Type B pancreatic cell (in vitro differentiated cells): ENCODE results near the gene SYNGAP1. TPM values are rescaled to one million over a fixed set of nuclear protein-coding genes. Genes with fewer than 3 reads are reported as not detected.
"Not testable (repeated sequence)": the region's sequence is repeated elsewhere in the genome, so short reads cannot be mapped to it uniquely, and the experiment has no call there.

Source experiments
- DNase-seq: peaks from one replicate; pipeline ENCODE4 v3.0.0; 2021; ENCODE audit warnings: mixed read lengths; ENCODE audit not compliant: unreplicated experiment; ENCODE audit errors: extremely low spot score
- H3K27ac Mint-ChIP-seq: 2 replicates; pipeline ENCODE4 v1.8.0; 2021; ENCODE audit warnings: mild to moderate bottlenecking, mixed read lengths
- H3K27me3 Mint-ChIP-seq: 2 replicates; pipeline ENCODE4 v1.8.0; 2021; ENCODE audit warnings: mixed read lengths
- H3K36me3 Mint-ChIP-seq: 2 replicates; pipeline ENCODE4 v1.8.0; 2021; ENCODE audit warnings: mixed read lengths
- H3K4me1 Mint-ChIP-seq: one replicate; pipeline ENCODE4 v1.8.0; 2021; ENCODE audit warnings: mixed read lengths; ENCODE audit not compliant: unreplicated experiment
- H3K4me3 Mint-ChIP-seq: 2 replicates; pipeline ENCODE4 v1.8.0; 2021; ENCODE audit warnings: mild to moderate bottlenecking, mixed read lengths
- H3K9me3 Mint-ChIP-seq: 2 replicates; pipeline ENCODE4 v1.8.0; 2021; ENCODE audit warnings: mixed read lengths
- total RNA-seq: library from RNA; stranded (reverse); gene quantifications from 2 replicates; pipeline ENCODE4 v1.2.1, GENCODE V29; 2021; ENCODE audit warnings: low replicate concordance
- TF ChIP-seq, protein P1 (sequence below): fragments of 200-600 bp; sonication (generic); conservative IDR thresholded peaks from 2 replicates; pipeline ENCODE4 v1.5.0; 2021; ENCODE audit warnings: antibody characterized with exemption, mild to moderate bottlenecking

SYNGAP1 gene
- total RNA-seq, 1 donor from 2014 or later, result 74.1 TPM

DNA sequence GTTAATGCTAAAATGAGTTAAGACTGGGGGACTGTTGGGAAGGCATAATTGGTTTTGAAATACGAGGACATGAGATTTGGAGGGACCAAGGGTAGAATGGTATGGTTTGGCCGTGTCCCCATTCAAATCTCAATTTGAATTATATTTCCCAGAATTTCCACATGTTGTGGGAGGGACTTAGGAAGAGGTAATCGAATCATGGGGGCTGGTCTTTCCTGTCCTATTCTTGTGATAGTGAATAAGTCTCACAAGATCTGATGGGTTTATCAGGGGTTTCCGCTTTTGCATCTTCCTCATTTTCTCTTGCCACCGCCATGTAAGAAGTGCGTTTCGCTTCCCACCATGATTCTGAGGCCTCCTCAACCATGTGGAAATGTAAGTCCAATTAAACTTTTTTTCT lies 47.2 kb downstream of the SYNGAP1 start:
- no peak overlapping the region for H3K27ac Mint-ChIP-seq
- DNase-seq, result no peak
- H3K4me3 Mint-ChIP-seq, result no peak overlapping the region
- H3K4me1 Mint-ChIP-seq, result no peaks in the 10 kb centered on the region
- TF ChIP-seq, protein P1, sequence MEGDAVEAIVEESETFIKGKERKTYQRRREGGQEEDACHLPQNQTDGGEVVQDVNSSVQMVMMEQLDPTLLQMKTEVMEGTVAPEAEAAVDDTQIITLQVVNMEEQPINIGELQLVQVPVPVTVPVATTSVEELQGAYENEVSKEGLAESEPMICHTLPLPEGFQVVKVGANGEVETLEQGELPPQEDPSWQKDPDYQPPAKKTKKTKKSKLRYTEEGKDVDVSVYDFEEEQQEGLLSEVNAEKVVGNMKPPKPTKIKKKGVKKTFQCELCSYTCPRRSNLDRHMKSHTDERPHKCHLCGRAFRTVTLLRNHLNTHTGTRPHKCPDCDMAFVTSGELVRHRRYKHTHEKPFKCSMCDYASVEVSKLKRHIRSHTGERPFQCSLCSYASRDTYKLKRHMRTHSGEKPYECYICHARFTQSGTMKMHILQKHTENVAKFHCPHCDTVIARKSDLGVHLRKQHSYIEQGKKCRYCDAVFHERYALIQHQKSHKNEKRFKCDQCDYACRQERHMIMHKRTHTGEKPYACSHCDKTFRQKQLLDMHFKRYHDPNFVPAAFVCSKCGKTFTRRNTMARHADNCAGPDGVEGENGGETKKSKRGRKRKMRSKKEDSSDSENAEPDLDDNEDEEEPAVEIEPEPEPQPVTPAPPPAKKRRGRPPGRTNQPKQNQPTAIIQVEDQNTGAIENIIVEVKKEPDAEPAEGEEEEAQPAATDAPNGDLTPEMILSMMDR, result no peak
- no peaks in the 10 kb centered on the region for H3K9me3 Mint-ChIP-seq
- peaks cover 13% of the 10 kb centered on the region for H3K27me3 Mint-ChIP-seq
- no peaks in the 10 kb centered on the region for H3K36me3 Mint-ChIP-seq

GRCh38 chr6:33469661-33470060 lies 49.8 kb downstream of the SYNGAP1 start:
- no peak for DNase-seq
- H3K27ac Mint-ChIP-seq, result no peak overlapping the region
- H3K9me3 Mint-ChIP-seq, result no peaks in the 10 kb centered on the region
- no peaks in the 10 kb centered on the region for H3K4me1 Mint-ChIP-seq
- no peaks in the 10 kb centered on the region for H3K36me3 Mint-ChIP-seq
- H3K27me3 Mint-ChIP-seq, result peaks cover 3% of the 10 kb centered on the region
- TF ChIP-seq, protein P1, result no peak
- H3K4me3 Mint-ChIP-seq, result no peak overlapping the region

DNA sequence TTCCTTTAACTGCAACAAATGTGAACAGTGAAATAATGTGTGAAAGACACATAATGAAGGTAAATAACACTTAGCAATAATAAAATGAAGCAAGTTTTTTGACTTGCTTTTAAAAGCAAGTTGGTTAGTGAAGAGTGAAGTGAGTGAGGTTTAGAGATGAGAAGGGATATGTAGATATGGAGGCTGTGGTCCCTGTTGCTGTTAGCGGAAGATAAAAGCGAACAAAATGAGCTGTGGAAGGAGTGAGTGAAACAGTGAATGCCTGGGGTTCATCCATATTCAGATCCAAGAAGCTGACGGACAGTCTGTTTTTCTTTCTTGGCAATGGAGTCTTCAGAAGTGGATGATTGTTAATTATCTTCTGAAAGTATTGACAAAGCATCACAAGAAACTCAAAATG lies 58.0 kb downstream of the SYNGAP1 start:
- TF ChIP-seq, protein P1, result no peak
- H3K4me3 Mint-ChIP-seq, result no peak overlapping the region
- H3K36me3 Mint-ChIP-seq, result no peaks in the 10 kb centered on the region
- peaks cover 22% of the 10 kb centered on the region for H3K27me3 Mint-ChIP-seq
- no peak overlapping the region for H3K27ac Mint-ChIP-seq
- no peak for DNase-seq
- no peaks in the 10 kb centered on the region for H3K4me1 Mint-ChIP-seq
- H3K9me3 Mint-ChIP-seq, result no peaks in the 10 kb centered on the region

- H3K9me3 Mint-ChIP-seq, result no peaks in the 10 kb centered on the region
- DNase-seq, result no peak
- TF ChIP-seq, protein P1, result no peak
- no peak overlapping the region for H3K27ac Mint-ChIP-seq
- H3K4me3 Mint-ChIP-seq, result no peak overlapping the region
- H3K4me1 Mint-ChIP-seq, result no peaks in the 10 kb centered on the region
- H3K27me3 Mint-ChIP-seq, result peaks cover 22% of the 10 kb centered on the region
- H3K36me3 Mint-ChIP-seq, result no peaks in the 10 kb centered on the region
Observed at GRCh38 chr6:33481192-33481591, 61.3 kb downstream of the SYNGAP1 start.

- H3K27ac Mint-ChIP-seq, H3K9me3 Mint-ChIP-seq, DNase-seq, H3K4me3 Mint-ChIP-seq, H3K4me1 Mint-ChIP-seq, H3K36me3 Mint-ChIP-seq: not testable (repeated sequence)
- H3K27me3 Mint-ChIP-seq, result peaks cover 22% of the 10 kb centered on the region
Observed at GRCh38 chr6:33482620-33483019, 62.8 kb downstream of the SYNGAP1 start.

GRCh38 chr6:33483678-33484077 lies 63.8 kb downstream of the SYNGAP1 start:
- TF ChIP-seq, protein P1, result no peak
- Mint-ChIP-seq H3K4me1 (no peaks in the 10 kb centered on the region), H3K27me3 (peaks cover 16% of the 10 kb centered on the region), H3K9me3 (no peaks in the 10 kb centered on the region), H3K4me3 (no peak overlapping the region), H3K27ac (no peak overlapping the region), H3K36me3 (no peaks in the 10 kb centered on the region)
- no peak for DNase-seq

- H3K4me3 Mint-ChIP-seq, H3K36me3 Mint-ChIP-seq, DNase-seq, H3K4me1 Mint-ChIP-seq, H3K27me3 Mint-ChIP-seq, H3K9me3 Mint-ChIP-seq, H3K27ac Mint-ChIP-seq: not testable (repeated sequence)
Observed at GRCh38 chr6:33484673-33485262, 64.9 kb downstream of the SYNGAP1 start.

DNA sequence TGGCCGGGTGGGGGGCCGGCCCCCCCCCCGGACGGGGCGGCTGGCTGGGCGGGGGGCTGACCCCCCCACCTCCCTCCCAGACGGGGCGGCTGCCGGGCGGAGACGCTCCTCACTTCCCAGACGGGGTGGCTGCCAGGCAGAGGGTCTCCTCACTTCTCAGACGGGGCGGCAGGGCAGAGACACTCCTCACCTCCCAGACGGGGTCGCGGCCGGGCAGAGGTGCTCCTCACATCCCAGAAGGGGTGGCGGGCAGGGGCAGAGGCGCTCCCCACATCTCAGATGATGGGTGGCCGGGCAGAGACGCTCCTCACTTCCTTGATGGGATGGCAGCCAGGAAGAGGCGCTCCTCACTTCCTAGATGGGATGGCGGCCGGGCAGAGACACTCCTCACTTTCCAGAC lies 65.8 kb downstream of the SYNGAP1 start:
- not testable (repeated sequence) for H3K27me3 Mint-ChIP-seq, DNase-seq, H3K27ac Mint-ChIP-seq, H3K9me3 Mint-ChIP-seq, H3K36me3 Mint-ChIP-seq, H3K4me3 Mint-ChIP-seq, H3K4me1 Mint-ChIP-seq
